ENCODE measurements around the gene TRIM67. TPM values are rescaled to one million over a fixed set of nuclear protein-coding genes. Genes with fewer than 3 reads are reported as not detected.

The TRIM67 gene
- total RNA-seq, 1 donor from 2014 or later, result not detected

GRCh38 chr1:231216498-231216897, 54.6 kb downstream of the TRIM67 start:
- DNase-seq (ENCODE audit: low read depth), result no peak
- H3K4me3 ChIP-seq (ENCODE audit: low read depth, low read length), result no peak overlapping the region
- TF ChIP-seq CTCF (conservative IDR thresholded peaks at IDR 0.05; ENCODE audit: low read depth, low read length), result no peak

GRCh38 chr1:231217056-231217455, 55.2 kb downstream of the TRIM67 start:
- DNase-seq (ENCODE audit: low read depth), result no peak
- no peak for TF ChIP-seq CTCF (conservative IDR thresholded peaks at IDR 0.05; ENCODE audit: low read depth, low read length)
- no peak overlapping the region for H3K4me3 ChIP-seq (ENCODE audit: low read depth, low read length)

- H3K4me3 ChIP-seq (ENCODE audit: low read depth, low read length), result no peak overlapping the region
- DNase-seq (ENCODE audit: low read depth), result no peak
- no peak for TF ChIP-seq CTCF (conservative IDR thresholded peaks at IDR 0.05; ENCODE audit: low read depth, low read length)
Measured at GRCh38 chr1:231218078-231218477, 56.2 kb downstream of the TRIM67 start.

GRCh38 chr1:231219422-231220401, 57.9 kb downstream of the TRIM67 start:
- DNase-seq (ENCODE audit: low read depth), result no peak
- H3K4me3 ChIP-seq (ENCODE audit: low read depth, low read length), result no peak overlapping the region
- TF ChIP-seq CTCF (conservative IDR thresholded peaks at IDR 0.05; ENCODE audit: low read depth, low read length), result no peak

- H3K4me3 ChIP-seq (ENCODE audit: low read depth, low read length), result no peak overlapping the region
- no peak for TF ChIP-seq CTCF (conservative IDR thresholded peaks at IDR 0.05; ENCODE audit: low read depth, low read length)
- DNase-seq (ENCODE audit: low read depth), result no peak
Measured at GRCh38 chr1:231220801-231221200, 58.9 kb downstream of the TRIM67 start.

GRCh38 chr1:231226156-231226555, 64.3 kb downstream of the TRIM67 start:
- no peak for TF ChIP-seq CTCF (conservative IDR thresholded peaks at IDR 0.05; ENCODE audit: low read depth, low read length)
- no peak overlapping the region for H3K4me3 ChIP-seq (ENCODE audit: low read depth, low read length)
- DNase-seq (ENCODE audit: low read depth), result no peak

GRCh38 chr1:231231511-231231910, 69.7 kb downstream of the TRIM67 start:
- no peak for TF ChIP-seq CTCF (conservative IDR thresholded peaks at IDR 0.05; ENCODE audit: low read depth, low read length)
- no peak for DNase-seq (ENCODE audit: low read depth)

More at GRCh38 chr1:231231511-231231910, 69.7 kb downstream of the TRIM67 start:
- no peak overlapping the region for H3K4me3 ChIP-seq (ENCODE audit: low read depth, low read length)
